Spleen (tissue), 11 donors: ENCODE results near the gene PPARGC1A. TPM values are rescaled to one million over a fixed set of nuclear protein-coding genes. Genes with fewer than 3 reads are reported as not detected.

Experiments used
- DNase-seq: peaks from one replicate; pipeline ENCODE4 v3.0.0-alpha.2; 2020
- H3K27ac ChIP-seq, 8 donors: fragments of 200-600 bp; sonication (generic) in 7 of 8; 1 replicate in 4 of 8; 2 replicates in 4 of 8; pipeline versions ENCODE4 v1.5.0 to v1.8.0; 2016 to 2021; ENCODE audit warnings: inconsistent platforms in 4 of 8, mild to moderate bottlenecking in 4 of 8, moderate library complexity in 1 of 8
- H3K27me3 ChIP-seq, 7 donors: fragments of 200-600 bp; sonication (generic) in 6 of 7; replicated peaks in 1 of 7; 1 replicate in 4 of 7; 2 replicates in 3 of 7; pipeline versions ENCODE4 v1.5.0 to v1.8.0; 2016 to 2021; ENCODE audit warnings: inconsistent platforms in 3 of 7, mild to moderate bottlenecking in 1 of 7
- H3K36me3 ChIP-seq, 6 donors: fragments of 200-600 bp; sonication (generic) in 5 of 6; 1 replicate in 4 of 6; 2 replicates in 2 of 6; pipeline versions ENCODE4 v1.5.0 to v1.8.0; 2016 to 2021; ENCODE audit warnings: inconsistent platforms in 2 of 6
- H3K4me1 ChIP-seq, 6 donors: fragments of 200-600 bp; sonication (generic) in 5 of 6; 1 replicate in 3 of 6; 2 replicates in 3 of 6; pipeline versions ENCODE4 v1.5.0 to v1.8.0; 2016 to 2021; ENCODE audit warnings: inconsistent platforms in 3 of 6
- H3K4me3 ChIP-seq, 8 donors: fragments of 200-600 bp; sonication (generic) in 7 of 8; 1 replicate in 4 of 8; 2 replicates in 4 of 8; pipeline versions ENCODE4 v1.5.0 to v1.8.0; 2016 to 2021; ENCODE audit warnings: inconsistent platforms in 4 of 8, mild to moderate bottlenecking in 4 of 8, moderate library complexity in 2 of 8
- H3K9me3 ChIP-seq, 8 donors: fragments of 200-600 bp; sonication (generic) in 7 of 8; 1 replicate in 4 of 8; 2 replicates in 4 of 8; pipeline versions ENCODE4 v1.5.0 to v1.8.0; 2016 to 2021; ENCODE audit warnings: inconsistent platforms in 4 of 8
- POLR2A ChIP-seq, 3 donors: fragments of 450-650 bp; IDR thresholded peaks; one replicate each; pipeline ENCODE4 v1.5.1; 2017; ENCODE audit warnings: antibody characterized with exemption in 3 of 3, mild to moderate bottlenecking in 1 of 3
- POLR2AphosphoS5 ChIP-seq, 3 donors: sonication (generic); formaldehyde crosslinking; IDR thresholded peaks; one replicate each; pipeline ENCODE4 v1.5.1; 2017; ENCODE audit warnings: antibody characterized with exemption in 3 of 3
- WGBS, 5 donors: extraction: QIAGEN DNeasy Blood & Tissue Kit in 3 of 5; methylation state at CpG; one replicate each; pipeline versions ENCODE4 v1.1.5 to v1.1.7; 2013 to 2018; 5-methylcytosine and 5-hydroxymethylcytosine counted together
- intact Hi-C: fragments of 100-400 bp; cut with DNase I; formaldehyde crosslinking; loops from one replicate; pipeline ENCODE4 v1.15.0; 2023; ENCODE audit warnings: low total_unique reads
- polyA plus RNA-seq, 3 donors: library from polyadenylated mRNA; stranded (reverse); fragments of 200-250 nt; gene quantifications; one replicate each; pipeline ENCODE4 v1.2.1, GENCODE V29; 2013
- total RNA-seq, 7 donors: library from RNA; depleted of rRNA in 3 of 7; stranded (reverse); fragments of >200 nt in 3 of 7; fragmentation: NEBNext Ultra II Directional in 4 of 7; extraction: Animal tissue kit (Norgen Biotek cat#: 25700) in 4 of 7; gene quantifications; one replicate each; pipeline versions ENCODE4 v1.1.0 to v1.2.1, GENCODE V29; 2016 to 2021
- TF ChIP-seq, protein P1 (sequence below), 11 experiments: fragments of 200-600 bp in 7 of 11; fragments of 450-650 bp in 4 of 11; sonication (generic) in 4 of 11; IDR thresholded peaks in 8 of 11; conservative IDR thresholded peaks in 3 of 11; 1 replicate in 7 of 11; 2 replicates in 4 of 11; pipeline versions ENCODE4 v1.4.0 to v1.8.0; 2016 to 2021; ENCODE audit warnings: antibody characterized with exemption in 11 of 11, inconsistent platforms in 4 of 11, mild to moderate bottlenecking in 1 of 11
- donor health status: healthy with polysubstance abuse.
- donor health status: DM: no; HTN: no; CAD: no; lungs with moderate emphysema.
- donor health status: DM: no; HTN: no; CAD: no.
- donor health status: Bipolar disorder and iron deficiency.
- donor health status: healthy.
- donor health status: DM: no; HTN: no; CAD: no.
- donor health status: DM: yes; HTN: yes; CAD: no.

The PPARGC1A gene
- total and polyA plus RNA-seq, 10 donors = 0.32 to 7.3 (median 2.6) TPM

DNA sequence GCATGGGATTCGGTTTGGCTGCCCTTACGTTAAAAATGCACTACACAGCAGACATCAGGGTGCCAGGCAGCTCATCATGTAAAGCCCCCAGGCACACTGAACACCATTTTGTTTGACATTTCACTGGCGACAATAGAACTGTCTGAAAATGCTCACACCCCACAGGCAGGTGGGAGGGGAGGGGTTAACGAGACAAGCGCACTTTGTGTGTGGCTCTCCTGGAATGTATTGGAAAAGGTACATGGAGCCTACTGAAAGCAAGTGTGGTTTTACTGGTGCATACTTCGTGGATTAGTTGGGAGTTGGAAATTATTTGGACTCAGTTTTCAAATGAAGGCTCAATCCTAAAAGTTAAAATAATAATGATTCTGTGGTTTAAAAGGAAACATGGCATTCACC is 31.6 kb upstream of the PPARGC1A start:
- no peaks in the 10 kb centered on the region for H3K9me3 ChIP-seq
- H3K36me3 ChIP-seq = no peaks in the 10 kb centered on the region
- H3K4me3 ChIP-seq = no peak overlapping the region
- H3K4me1 ChIP-seq = no peaks in the 10 kb centered on the region
- TF ChIP-seq POLR2A (IDR thresholded peaks at IDR 0.05) (no peak), POLR2AphosphoS5 (IDR thresholded peaks at IDR 0.05) (no peak)
- TF ChIP-seq, protein P1, sequence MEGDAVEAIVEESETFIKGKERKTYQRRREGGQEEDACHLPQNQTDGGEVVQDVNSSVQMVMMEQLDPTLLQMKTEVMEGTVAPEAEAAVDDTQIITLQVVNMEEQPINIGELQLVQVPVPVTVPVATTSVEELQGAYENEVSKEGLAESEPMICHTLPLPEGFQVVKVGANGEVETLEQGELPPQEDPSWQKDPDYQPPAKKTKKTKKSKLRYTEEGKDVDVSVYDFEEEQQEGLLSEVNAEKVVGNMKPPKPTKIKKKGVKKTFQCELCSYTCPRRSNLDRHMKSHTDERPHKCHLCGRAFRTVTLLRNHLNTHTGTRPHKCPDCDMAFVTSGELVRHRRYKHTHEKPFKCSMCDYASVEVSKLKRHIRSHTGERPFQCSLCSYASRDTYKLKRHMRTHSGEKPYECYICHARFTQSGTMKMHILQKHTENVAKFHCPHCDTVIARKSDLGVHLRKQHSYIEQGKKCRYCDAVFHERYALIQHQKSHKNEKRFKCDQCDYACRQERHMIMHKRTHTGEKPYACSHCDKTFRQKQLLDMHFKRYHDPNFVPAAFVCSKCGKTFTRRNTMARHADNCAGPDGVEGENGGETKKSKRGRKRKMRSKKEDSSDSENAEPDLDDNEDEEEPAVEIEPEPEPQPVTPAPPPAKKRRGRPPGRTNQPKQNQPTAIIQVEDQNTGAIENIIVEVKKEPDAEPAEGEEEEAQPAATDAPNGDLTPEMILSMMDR (IDR thresholded peaks at IDR 0.05 in 8 of 11, conservative IDR thresholded peaks at IDR 0.05 in 3 of 11) = no peak
- WGBS, 5 donors = 79 to 90% (median 84%) methylated on average over 6 of the region's 6 CpGs
- H3K27me3 ChIP-seq = no peaks in the 10 kb centered on the region
- no peak overlapping the region for H3K27ac ChIP-seq
- DNase-seq = no peak
- intact Hi-C loops = no loop called here

DNA sequence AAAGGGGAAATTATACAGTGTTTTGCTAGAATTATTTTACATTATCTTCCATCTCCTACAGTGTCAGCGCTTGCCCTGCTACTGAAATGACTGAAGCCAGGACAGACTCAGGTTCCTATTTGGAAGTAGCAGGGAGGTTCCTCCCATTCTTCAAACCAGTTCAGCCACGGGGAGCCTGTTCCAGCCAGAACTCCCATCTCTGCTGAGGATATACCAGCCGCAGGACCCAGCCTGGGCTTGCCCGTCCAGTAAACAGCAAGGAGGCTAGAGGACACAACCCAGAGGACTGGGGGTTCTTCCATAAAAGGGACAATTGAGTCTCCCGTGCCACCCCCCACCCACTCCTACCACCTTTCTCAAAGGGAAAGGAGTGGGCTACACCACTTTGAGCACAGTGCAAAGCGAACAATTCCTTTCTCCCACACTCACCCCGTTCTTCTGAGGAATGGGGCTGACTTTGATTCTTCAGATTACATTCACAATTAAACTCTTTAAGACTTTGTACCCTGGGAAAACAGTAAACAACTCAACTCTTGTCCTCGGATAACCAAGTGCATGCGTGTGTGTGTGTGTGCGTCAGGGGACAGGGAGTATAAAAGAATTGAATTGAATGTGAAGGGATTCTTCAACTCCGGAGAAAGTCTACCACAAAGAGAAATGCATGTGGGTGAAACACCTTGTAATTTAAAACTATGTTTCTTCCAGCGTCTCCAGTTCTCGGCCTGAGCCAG is 31.0 kb upstream of the PPARGC1A start:
- Histone ChIP-seq H3K36me3 (no peaks in the 10 kb centered on the region), H3K27ac (no peak overlapping the region), H3K4me3 (no peak overlapping the region), H3K4me1 (no peaks in the 10 kb centered on the region), H3K27me3 (no peaks in the 10 kb centered on the region), H3K9me3 (no peaks in the 10 kb centered on the region)
- DNase-seq = no peak
- 72 to 88% (median 81%) methylated on average over 13 of the region's 13 CpGs for WGBS, 5 donors
- TF ChIP-seq POLR2A (IDR thresholded peaks at IDR 0.05) (no peak), POLR2AphosphoS5 (IDR thresholded peaks at IDR 0.05) (no peak)
- TF ChIP-seq, protein P1 (IDR thresholded peaks at IDR 0.05 in 8 of 11, conservative IDR thresholded peaks at IDR 0.05 in 3 of 11) = no peak
- intact Hi-C loops = no loop called here

DNA sequence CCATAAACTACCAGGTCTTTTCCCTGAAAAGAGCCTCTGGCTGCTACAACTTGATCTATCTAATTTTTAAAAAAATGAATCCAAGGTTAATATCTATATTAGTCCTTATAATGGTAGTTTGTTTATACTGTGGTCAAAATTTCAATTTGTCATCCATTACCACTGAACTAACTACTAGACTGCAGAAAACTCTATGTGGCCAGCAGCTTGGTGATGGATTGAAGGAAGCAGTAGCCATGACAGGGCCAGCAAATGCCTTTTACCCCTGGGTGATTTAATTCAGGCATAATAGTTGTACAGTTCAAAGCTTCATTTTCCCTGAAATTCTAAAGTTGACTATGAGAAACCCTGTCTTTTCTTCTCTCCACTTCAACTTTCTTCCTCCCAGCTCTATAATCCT is 30.4 kb upstream of the PPARGC1A start:
- Histone ChIP-seq H3K27me3 (no peaks in the 10 kb centered on the region), H3K36me3 (no peaks in the 10 kb centered on the region), H3K27ac (no peak overlapping the region), H3K4me1 (no peaks in the 10 kb centered on the region), H3K9me3 (no peaks in the 10 kb centered on the region), H3K4me3 (no peak overlapping the region)
- intact Hi-C loops = no loop called here
- DNase-seq = no peak
- no peak for TF ChIP-seq POLR2AphosphoS5 (IDR thresholded peaks at IDR 0.05)
- TF ChIP-seq POLR2A (IDR thresholded peaks at IDR 0.05) = no peak
- TF ChIP-seq, protein P1 (IDR thresholded peaks at IDR 0.05 in 8 of 11, conservative IDR thresholded peaks at IDR 0.05 in 3 of 11) = no peak

DNA sequence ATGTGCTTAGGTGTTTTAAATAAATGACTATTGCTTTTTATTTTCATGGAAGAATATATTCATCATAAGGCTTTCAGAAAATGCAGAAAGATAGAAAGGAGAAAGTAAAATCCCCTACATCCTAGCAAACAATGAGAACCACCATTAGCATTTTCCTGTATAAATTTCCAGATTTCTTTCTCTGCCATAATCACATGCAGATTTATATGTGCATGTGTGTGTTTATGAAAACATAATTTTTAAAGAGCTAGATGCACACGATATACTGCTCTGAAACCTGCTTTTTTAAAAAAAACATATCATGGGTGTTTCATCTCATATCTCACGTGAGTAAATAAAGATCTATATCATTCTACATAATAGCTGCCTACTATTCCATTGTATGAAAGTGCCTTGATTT is 26.4 kb upstream of the PPARGC1A start:
- WGBS, 5 donors = 71 to 90% (median 80%) methylated on average over 2 of the region's 2 CpGs
- H3K9me3 ChIP-seq = no peaks in the 10 kb centered on the region
- intact Hi-C loops = no loop called here

More for the DNA sequence above, 26.4 kb upstream of the PPARGC1A start:
- Histone ChIP-seq H3K27me3 (no peaks in the 10 kb centered on the region), H3K4me1 (no peaks in the 10 kb centered on the region), H3K4me3 (no peak overlapping the region), H3K27ac (no peak overlapping the region), H3K36me3 (no peaks in the 10 kb centered on the region)
- no peak for TF ChIP-seq POLR2A (IDR thresholded peaks at IDR 0.05)
- TF ChIP-seq, protein P1 (IDR thresholded peaks at IDR 0.05 in 8 of 11, conservative IDR thresholded peaks at IDR 0.05 in 3 of 11) = no peak
- TF ChIP-seq POLR2AphosphoS5 (IDR thresholded peaks at IDR 0.05) = no peak
- no peak for DNase-seq
